ENCODE data around the gene GHRHR.

Gene GHRHR

DNA sequence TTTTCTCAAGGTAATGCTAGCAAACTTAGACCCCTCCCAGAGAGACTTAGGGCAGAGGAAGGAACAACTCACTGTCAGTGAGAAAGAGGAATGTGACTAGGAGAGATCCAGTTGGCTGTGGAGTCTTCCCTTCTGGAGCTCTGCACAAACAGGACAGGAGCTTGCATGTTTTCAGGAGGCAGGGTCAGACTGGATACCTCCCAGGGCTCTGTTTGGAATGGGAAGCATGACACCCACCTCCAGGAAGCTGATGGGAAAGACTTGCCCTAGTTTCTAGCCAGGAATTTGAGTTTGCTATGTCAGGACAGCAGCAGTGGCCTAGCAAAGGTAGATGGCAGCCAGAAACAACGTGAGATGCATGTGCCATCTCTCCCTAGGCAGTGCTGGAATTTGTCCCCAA, 40.6 kb downstream of the GHRHR start:
- DNase-seq (ENCODE audit: low spot score) = no peak
- TF ChIP-seq, protein P1, sequence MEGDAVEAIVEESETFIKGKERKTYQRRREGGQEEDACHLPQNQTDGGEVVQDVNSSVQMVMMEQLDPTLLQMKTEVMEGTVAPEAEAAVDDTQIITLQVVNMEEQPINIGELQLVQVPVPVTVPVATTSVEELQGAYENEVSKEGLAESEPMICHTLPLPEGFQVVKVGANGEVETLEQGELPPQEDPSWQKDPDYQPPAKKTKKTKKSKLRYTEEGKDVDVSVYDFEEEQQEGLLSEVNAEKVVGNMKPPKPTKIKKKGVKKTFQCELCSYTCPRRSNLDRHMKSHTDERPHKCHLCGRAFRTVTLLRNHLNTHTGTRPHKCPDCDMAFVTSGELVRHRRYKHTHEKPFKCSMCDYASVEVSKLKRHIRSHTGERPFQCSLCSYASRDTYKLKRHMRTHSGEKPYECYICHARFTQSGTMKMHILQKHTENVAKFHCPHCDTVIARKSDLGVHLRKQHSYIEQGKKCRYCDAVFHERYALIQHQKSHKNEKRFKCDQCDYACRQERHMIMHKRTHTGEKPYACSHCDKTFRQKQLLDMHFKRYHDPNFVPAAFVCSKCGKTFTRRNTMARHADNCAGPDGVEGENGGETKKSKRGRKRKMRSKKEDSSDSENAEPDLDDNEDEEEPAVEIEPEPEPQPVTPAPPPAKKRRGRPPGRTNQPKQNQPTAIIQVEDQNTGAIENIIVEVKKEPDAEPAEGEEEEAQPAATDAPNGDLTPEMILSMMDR (IDR thresholded peaks at IDR 0.05; ENCODE audit: extremely low read depth, missing control alignments) = no peak

GRCh38 chr7:31006857-31007256, 43.1 kb downstream of the GHRHR start:
- DNase-seq (ENCODE audit: low spot score) = no peak
- TF ChIP-seq, protein P1 (IDR thresholded peaks at IDR 0.05; ENCODE audit: extremely low read depth, missing control alignments) = no peak

- no peak for DNase-seq (ENCODE audit: low spot score)
- TF ChIP-seq, protein P1 (IDR thresholded peaks at IDR 0.05; ENCODE audit: extremely low read depth, missing control alignments) = no peak
These were observed 43.9 kb downstream of the GHRHR start for GRCh38 chr7:31007634-31008033.

DNA sequence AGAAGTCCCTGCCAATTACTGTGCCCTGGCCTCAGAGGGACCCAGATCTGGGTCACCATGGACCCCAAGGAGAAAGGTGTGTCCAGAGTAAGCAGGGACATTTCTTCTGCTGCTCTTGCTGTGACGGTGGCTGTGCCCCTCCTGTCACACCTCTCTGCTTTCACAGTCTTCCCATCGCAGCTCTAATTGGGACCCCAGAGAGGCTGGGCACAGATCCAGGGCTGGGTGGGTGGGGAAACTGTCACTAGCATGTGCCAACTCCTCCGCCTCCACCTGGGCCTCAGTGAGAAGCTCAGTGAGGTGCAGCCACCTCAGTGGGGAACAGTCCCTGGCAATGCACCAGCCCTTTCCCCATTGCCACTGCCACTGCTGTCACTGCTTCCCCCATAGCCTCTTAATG, 51.1 kb downstream of the GHRHR start:
- TF ChIP-seq, protein P1 (IDR thresholded peaks at IDR 0.05; ENCODE audit: extremely low read depth, missing control alignments) = no peak
- no peak for DNase-seq (ENCODE audit: low spot score)

DNA sequence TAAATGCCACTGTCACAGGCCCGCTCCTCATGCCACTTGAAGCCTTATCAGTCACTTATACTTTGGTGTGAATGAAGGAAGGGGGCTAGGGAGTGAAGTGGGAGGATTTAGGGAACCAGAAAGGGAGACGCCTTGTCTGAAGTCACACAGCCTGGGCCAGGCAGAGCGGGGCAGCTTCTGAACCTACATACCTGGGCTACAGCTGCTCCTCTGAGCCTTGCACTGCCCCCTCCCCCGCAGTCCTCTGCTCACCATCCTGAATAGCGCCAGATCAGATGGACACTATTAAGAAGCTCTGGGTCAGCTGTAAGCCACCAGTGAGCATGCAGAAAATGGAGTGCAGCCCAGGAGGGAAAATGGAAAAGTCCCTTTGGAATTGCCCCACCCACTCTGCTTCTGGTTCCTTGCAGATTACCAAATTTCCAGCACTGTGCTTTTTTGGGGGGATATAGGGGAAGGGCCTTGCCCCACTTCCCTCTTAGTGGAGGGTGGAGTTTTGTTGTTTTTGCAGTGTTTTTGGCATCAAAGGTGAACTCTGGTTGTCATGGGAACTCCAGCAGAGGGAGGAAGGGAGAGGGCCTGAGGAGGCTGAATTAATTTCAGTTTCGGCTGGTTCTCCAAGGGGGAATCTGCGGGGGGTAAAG, 53.4 kb downstream of the GHRHR start:
- DNase-seq (ENCODE audit: low spot score) = no peak
- TF ChIP-seq, protein P1 (IDR thresholded peaks at IDR 0.05; ENCODE audit: extremely low read depth, missing control alignments) = no peak

DNA sequence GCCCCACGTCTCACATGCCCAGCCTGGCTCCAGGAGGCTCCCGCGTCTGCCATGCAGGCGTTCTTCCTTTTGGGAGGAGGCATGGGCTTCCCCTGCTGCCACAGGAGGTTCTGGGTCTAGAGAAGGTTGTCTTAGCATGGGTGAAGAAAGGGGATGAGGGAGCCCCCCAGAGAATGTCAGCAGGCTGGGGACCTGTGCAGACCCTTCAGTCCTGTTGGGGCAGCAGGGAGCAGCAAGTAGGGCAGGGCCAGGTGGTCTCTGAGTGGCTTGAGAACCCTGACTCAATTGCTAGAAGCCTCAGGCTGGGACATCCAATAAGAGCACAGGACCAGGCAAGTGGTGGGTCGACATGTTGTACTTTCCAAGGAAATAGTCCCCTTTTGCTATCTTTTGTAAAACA, 54.0 kb downstream of the GHRHR start:
- no peak for DNase-seq (ENCODE audit: low spot score)
- TF ChIP-seq, protein P1 (IDR thresholded peaks at IDR 0.05; ENCODE audit: extremely low read depth, missing control alignments) = no peak

DNA sequence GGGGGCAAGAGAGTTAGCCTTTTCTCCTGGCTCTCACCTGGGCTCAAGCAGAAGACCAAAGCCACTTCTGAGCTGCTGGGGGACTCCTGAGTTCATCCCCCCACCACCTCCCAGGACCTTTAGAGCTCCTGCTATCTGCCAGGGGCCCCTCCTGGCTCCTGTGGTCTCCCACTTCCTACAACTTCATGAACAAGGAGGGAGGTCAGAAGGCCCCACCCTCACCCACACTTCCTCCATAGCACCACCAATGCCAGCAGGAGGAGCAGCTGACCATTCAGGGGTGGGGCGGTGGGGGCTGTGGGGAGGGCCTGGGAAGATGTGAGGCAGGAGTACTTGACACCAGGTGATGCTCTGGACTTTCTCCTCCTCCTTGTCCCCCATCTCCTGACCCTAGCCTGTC, 55.8 kb downstream of the GHRHR start:
- TF ChIP-seq, protein P1 (IDR thresholded peaks at IDR 0.05; ENCODE audit: extremely low read depth, missing control alignments) = no peak
- DNase-seq (ENCODE audit: low spot score) = no peak
